Measurements from ENCODE around the gene SOBP.
A peak's percentile ranks its signal among the peaks of the same experiment; 100 is the strongest.

GRCh38 chr6:107704347-107705013, 214.6 kb downstream of the SOBP start:
- TF ChIP-seq POLR2AphosphoS5 (IDR thresholded peaks at IDR 0.05) (no peak), EP300 (IDR thresholded peaks at IDR 0.05) (no peak)
- TF ChIP-seq, protein P1, sequence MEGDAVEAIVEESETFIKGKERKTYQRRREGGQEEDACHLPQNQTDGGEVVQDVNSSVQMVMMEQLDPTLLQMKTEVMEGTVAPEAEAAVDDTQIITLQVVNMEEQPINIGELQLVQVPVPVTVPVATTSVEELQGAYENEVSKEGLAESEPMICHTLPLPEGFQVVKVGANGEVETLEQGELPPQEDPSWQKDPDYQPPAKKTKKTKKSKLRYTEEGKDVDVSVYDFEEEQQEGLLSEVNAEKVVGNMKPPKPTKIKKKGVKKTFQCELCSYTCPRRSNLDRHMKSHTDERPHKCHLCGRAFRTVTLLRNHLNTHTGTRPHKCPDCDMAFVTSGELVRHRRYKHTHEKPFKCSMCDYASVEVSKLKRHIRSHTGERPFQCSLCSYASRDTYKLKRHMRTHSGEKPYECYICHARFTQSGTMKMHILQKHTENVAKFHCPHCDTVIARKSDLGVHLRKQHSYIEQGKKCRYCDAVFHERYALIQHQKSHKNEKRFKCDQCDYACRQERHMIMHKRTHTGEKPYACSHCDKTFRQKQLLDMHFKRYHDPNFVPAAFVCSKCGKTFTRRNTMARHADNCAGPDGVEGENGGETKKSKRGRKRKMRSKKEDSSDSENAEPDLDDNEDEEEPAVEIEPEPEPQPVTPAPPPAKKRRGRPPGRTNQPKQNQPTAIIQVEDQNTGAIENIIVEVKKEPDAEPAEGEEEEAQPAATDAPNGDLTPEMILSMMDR (IDR thresholded peaks at IDR 0.05): peak; percentile 64 to 83 (median 68)

Measured in upper lobe of left lung (tissue), 4 donors.